GM10266 (cell line): ENCODE data around the gene STK17A.

Source experiments
- DNase-seq: peaks from one replicate; pipeline ENCODE4 v3.0.0; 2012; ENCODE audit errors: extremely low spot score
- TF ChIP-seq, protein P1 (sequence below): IDR thresholded peaks from 2 replicates; pipeline ENCODE4 v1.5.1; 2012; ENCODE audit warnings: mild to moderate bottlenecking, low read depth; ENCODE audit not compliant: control insufficient read depth, insufficient read depth; ENCODE audit errors: missing control alignments

Gene STK17A

DNA sequence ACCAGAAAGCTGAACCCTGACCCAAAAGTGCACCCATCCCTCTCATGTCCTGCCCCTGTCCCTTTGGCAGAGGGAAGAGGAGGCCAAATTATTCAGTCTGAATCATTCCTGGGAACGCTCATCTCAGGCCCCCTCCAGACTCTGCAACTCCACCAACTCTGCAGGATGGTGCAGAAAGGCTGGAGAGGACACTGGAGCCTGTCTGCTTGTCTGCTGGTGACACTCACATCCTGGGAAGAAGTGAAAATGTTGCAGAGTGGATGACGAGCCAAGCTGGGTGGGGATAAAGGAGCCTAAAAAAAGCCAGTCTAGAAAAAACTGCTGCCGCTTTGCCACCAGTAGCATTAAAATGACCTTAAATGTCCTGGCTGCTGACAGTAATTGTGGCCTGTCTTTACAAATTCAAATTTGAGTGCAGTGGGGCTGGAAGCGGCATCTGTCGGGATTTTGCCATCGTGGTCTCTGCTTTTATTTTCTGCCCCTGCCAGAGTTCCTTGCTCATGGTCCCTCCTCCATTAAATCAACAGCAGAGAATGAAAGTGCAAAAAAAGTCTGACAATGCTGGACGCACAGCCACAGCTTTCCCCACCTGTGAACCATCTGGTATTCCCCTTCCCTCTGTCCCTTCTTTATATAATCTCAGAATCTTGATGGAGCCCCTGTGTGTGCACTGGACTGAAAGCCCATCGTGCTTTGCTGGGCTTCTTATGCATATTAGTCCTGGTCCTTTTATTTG is 63.9 kb downstream of the STK17A start:
- TF ChIP-seq, protein P1, sequence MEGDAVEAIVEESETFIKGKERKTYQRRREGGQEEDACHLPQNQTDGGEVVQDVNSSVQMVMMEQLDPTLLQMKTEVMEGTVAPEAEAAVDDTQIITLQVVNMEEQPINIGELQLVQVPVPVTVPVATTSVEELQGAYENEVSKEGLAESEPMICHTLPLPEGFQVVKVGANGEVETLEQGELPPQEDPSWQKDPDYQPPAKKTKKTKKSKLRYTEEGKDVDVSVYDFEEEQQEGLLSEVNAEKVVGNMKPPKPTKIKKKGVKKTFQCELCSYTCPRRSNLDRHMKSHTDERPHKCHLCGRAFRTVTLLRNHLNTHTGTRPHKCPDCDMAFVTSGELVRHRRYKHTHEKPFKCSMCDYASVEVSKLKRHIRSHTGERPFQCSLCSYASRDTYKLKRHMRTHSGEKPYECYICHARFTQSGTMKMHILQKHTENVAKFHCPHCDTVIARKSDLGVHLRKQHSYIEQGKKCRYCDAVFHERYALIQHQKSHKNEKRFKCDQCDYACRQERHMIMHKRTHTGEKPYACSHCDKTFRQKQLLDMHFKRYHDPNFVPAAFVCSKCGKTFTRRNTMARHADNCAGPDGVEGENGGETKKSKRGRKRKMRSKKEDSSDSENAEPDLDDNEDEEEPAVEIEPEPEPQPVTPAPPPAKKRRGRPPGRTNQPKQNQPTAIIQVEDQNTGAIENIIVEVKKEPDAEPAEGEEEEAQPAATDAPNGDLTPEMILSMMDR: no peak
- DNase-seq: no peak

DNA sequence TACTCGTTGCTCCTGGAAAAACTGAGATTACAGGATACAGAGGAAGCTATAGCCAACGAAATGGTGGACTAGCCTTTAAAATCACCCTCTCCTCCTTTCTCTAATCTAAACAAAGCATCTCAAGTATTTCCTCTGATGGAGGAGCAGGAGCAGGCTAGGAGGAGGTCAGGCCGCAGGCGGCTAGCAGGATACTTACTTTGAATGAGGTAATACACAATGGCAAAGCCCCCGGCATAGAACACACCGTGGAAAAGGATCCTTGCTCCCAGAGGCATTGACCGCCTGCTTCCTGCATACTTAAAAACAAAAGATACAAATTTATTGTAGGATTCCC is 64.4 kb downstream of the STK17A start:
- no peak for DNase-seq
- TF ChIP-seq, protein P1: no peak

DNA sequence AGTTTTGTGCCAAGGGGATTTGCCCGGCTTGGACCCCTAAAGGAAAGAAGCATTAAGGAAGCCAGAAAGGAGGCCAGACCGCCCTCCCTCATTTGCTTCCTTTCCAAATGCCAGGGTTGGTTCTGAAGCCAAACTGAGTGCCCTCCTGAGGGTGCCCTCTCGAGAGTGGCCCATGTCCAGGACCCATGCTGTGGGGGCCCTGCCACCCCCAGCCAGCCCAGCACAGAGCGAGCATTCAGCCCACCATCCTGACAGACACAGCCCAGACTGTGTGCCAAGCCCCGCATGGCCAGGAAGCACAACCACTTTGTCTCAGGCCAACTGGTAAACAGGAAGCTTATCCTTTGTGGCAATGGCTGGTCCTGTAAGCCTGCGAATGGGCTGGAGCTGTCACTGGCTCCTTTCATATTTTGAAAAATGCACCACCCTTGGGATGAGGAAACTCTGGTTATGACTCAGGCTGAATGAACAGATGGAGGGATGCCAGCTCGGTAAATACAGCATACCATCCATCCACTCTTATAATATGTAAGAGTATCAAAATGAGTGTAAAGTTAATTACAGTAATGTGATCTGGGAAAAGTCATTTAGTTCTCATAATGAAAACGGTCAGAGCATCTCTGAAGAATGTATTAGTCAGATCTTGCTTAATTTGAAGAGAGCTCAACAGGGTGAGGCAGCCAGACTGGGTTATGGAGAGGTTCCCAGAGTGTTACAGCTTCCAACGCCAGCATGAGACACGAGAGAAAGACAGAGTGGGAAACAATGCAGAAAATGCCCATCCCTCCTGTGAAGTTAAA is 65.0 kb downstream of the STK17A start:
- TF ChIP-seq, protein P1: no peak
- no peak for DNase-seq

DNA sequence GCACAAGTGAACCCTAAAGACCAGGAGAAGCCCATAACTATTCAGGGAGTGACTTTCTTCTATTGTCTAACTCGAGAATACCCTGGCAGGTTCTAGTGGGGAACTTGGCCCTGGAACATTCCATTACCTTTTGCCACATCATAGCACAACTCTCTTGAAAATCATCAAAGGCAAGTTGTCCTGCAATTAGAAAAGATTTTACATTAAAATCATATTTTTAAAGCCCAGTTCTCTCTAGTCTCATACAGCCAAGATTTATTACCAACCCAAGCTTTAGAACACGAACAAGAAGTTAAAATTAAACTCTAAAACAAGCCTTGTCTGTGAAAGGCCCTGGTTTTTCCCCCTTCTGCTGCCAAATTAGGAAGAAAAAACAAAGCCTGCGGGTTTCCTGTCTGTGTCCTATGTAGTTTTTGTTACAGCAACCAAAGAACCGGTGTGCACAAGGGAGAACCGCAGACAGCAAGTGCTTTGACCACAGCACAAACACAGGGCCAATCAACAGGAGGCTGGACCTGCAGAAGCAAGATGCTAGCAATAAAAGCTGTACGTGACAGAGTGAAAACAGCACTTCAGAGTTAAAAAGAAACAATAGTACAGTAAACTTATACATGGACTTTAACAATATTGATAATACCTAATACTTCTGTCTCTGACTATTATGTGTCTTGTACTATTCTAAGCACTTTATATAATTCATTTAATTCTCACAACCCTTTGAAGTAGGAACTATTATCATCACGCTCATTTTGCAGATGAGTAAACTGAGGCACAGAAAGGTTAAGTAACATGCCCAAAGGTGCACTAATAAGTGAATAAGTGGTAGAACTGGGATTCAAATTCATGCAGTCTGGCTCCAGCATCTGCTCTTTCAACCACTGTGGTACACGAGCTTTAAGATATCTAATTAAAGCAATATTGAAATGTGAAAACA is 65.8 kb downstream of the STK17A start:
- peak; percentile 73 for DNase-seq

DNA sequence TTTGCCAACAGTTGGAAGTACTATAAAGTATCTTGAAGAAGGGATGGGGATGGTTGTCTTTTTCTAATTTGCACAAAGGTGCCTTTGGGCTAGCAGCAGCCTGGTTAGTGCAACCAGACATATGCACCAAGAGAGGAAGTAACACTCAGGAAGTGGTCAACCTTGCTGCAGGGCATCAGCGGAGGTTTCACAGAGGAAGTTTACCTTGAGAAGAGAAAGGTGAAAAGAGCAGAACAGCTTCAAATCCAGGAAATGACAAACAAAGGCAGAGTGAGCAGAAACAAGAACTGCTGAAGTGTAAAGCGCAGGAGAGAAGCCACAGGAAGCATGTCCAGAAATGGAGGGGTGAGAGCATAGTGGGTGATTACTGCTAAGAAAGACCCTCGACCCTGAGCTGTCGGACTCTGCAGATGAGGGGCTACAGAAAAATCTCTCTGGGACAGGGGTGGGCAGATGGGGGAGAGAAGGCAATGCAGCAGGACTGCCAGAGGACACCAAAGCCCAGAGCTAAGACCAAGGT is 66.9 kb downstream of the STK17A start:
- DNase-seq: peak; percentile 63

More for the DNA sequence above, 65.8 kb downstream of the STK17A start:
- TF ChIP-seq, protein P1: no peak

DNA sequence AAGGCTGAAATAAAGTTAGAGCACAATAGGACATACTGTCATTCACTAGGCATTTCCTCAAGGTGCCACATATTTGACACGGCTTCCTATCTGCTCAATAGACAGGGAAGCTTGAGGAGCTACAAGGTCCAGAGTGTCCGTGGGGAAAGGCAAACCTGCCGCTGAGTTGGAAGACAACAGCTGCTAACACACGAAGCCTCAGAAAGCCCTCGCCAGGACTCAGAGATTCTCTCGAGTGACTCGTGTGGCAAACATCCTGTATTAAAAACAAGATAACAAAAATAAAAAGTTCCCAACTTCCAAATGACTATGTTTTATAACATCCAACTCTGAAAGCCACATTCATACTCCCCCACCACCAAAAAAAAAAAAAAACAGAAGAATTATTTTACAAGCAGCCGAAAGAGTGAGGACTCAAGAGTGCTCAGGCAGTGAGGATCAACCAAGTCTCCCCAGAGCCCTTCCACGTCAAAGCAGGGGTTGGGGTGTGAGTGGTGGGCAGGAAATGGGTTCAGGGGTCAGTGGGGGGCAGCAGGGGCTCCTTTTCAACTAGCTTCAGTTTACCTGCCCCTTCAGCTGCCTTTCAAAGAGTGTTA is 67.6 kb downstream of the STK17A start:
- TF ChIP-seq, protein P1: no peak
- no peak for DNase-seq

More for the DNA sequence above, 66.9 kb downstream of the STK17A start:
- TF ChIP-seq, protein P1: no peak
